ENCODE results near the gene RAD54L.

DNA sequence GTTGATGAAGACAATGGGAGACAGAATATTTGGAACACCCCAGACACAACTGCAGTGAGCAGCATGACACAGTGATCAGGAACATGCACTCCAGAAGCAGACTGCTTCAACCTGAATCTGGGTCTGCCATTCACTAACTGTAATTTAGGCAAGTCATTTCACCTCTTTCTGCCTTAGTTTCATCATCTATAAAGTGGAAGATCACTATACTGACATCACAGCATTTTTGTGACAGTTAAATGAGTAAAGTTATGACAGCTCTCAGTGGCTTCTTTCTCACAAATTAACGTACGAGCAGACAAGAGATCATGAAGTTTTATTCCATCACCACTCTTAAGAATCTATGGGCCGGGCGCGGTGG is 41.6 kb downstream of the RAD54L start:
- TF ChIP-seq POLR2A (IDR thresholded peaks at IDR 0.05) = no peak
- TF ChIP-seq, protein P1, sequence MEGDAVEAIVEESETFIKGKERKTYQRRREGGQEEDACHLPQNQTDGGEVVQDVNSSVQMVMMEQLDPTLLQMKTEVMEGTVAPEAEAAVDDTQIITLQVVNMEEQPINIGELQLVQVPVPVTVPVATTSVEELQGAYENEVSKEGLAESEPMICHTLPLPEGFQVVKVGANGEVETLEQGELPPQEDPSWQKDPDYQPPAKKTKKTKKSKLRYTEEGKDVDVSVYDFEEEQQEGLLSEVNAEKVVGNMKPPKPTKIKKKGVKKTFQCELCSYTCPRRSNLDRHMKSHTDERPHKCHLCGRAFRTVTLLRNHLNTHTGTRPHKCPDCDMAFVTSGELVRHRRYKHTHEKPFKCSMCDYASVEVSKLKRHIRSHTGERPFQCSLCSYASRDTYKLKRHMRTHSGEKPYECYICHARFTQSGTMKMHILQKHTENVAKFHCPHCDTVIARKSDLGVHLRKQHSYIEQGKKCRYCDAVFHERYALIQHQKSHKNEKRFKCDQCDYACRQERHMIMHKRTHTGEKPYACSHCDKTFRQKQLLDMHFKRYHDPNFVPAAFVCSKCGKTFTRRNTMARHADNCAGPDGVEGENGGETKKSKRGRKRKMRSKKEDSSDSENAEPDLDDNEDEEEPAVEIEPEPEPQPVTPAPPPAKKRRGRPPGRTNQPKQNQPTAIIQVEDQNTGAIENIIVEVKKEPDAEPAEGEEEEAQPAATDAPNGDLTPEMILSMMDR (IDR thresholded peaks at IDR 0.05) = no peak
